SK-N-SH treated with all-trans-retinoic acid at 6 μM for 48 hours (cell line): ENCODE results near the gene FRMD8.

ENCODE experiments used
- ARNTL ChIP-seq: fragments of 450-650 bp; formaldehyde crosslinking; IDR thresholded peaks from 2 replicates; pipeline ENCODE4 v1.5.0; 2020; ENCODE audit warnings: low read depth, mild to moderate bottlenecking, moderate library complexity, borderline replicate concordance
- BACH2 ChIP-seq: fragments of 250-450 bp; sonication (Bioruptor Pico); IDR thresholded peaks from 2 replicates; pipeline ENCODE4 v1.9.0; 2021; ENCODE audit warnings: mild to moderate bottlenecking, borderline replicate concordance
- RARB ChIP-seq: fragments of 250-450 bp; sonication (Bioruptor Pico); IDR thresholded peaks from 2 replicates; pipeline ENCODE4 v1.8.0; 2021; ENCODE audit warnings: mild to moderate bottlenecking, moderate library complexity
- ZNF70 ChIP-seq: fragments of 450-650 bp; formaldehyde crosslinking; IDR thresholded peaks from 2 replicates; pipeline ENCODE4 v1.5.0; 2020; ENCODE audit warnings: mild to moderate bottlenecking, moderate library complexity
- TF ChIP-seq, protein P1 (sequence below): fragments of 250-450 bp; sonication (Bioruptor Pico); IDR thresholded peaks from 2 replicates; pipeline ENCODE4 v1.8.0; 2020; ENCODE audit warnings: mild to moderate bottlenecking, moderate library complexity, borderline replicate concordance
- TF ChIP-seq, protein P2 (sequence below): fragments of 250-450 bp; sonication (Bioruptor Pico); IDR thresholded peaks from 2 replicates; pipeline ENCODE4 v1.8.0; 2021; ENCODE audit warnings: low read depth, mild to moderate bottlenecking, moderate library complexity, borderline replicate concordance
- TF ChIP-seq, protein P3 (sequence below): fragments of 250-450 bp; sonication (Bioruptor Pico); IDR thresholded peaks from 2 replicates; pipeline ENCODE4 v1.5.1; 2020; ENCODE audit warnings: low read depth, mild to moderate bottlenecking, moderate library complexity
- TF ChIP-seq, protein P4 (sequence below): fragments of 250-450 bp; sonication (Bioruptor Pico); IDR thresholded peaks from 2 replicates; pipeline ENCODE4 v1.5.1; 2021; ENCODE audit warnings: mild to moderate bottlenecking, moderate library complexity

DNA sequence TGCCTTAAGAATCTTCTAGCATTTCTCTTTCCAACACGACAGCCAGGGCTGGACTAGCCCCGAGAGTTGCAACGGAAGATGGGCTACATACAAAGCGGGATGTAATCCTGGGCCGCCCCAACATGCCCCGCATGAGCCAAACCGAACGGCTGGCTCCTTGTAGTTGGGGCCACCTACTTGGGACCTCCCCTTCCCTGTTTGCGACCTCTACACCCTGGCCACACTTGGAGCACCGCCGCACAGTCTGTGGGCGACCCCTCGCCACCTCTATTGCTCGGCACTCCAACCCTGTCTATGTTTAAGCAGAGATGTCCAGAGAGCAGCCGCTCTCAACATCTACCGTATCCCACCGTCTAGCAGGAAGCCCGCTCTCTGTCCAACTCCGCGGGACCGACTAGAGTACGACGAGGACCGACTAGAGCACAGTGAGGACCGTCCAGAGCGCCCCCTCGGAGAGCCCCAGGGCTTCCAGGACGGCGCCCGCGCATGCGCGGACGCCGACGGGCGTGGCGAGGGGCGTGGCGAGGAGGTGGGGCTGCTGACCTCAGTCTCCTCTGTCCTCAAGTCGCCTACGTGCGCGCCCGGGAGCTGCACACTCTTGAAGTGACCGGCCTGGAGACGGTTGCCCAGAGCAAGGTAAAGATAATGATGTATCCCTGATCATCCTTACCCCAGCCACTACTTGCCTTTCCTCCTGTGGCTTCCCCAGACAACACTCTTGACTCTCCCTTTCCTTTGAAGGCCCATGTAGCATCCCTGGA lies 68.4 kb downstream of the FRMD8 start:
- TF ChIP-seq RARB (CRISPR knock-in tag) (no peak), BACH2 (CRISPR knock-in tag) (no peak), ZNF70 (CRISPR knock-in tag) (no peak), ARNTL (no peak)
- TF ChIP-seq, protein P1, sequence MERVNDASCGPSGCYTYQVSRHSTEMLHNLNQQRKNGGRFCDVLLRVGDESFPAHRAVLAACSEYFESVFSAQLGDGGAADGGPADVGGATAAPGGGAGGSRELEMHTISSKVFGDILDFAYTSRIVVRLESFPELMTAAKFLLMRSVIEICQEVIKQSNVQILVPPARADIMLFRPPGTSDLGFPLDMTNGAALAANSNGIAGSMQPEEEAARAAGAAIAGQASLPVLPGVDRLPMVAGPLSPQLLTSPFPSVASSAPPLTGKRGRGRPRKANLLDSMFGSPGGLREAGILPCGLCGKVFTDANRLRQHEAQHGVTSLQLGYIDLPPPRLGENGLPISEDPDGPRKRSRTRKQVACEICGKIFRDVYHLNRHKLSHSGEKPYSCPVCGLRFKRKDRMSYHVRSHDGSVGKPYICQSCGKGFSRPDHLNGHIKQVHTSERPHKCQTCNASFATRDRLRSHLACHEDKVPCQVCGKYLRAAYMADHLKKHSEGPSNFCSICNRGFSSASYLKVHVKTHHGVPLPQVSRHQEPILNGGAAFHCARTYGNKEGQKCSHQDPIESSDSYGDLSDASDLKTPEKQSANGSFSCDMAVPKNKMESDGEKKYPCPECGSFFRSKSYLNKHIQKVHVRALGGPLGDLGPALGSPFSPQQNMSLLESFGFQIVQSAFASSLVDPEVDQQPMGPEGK (CRISPR knock-in tag), result no peak
- TF ChIP-seq, protein P2, sequence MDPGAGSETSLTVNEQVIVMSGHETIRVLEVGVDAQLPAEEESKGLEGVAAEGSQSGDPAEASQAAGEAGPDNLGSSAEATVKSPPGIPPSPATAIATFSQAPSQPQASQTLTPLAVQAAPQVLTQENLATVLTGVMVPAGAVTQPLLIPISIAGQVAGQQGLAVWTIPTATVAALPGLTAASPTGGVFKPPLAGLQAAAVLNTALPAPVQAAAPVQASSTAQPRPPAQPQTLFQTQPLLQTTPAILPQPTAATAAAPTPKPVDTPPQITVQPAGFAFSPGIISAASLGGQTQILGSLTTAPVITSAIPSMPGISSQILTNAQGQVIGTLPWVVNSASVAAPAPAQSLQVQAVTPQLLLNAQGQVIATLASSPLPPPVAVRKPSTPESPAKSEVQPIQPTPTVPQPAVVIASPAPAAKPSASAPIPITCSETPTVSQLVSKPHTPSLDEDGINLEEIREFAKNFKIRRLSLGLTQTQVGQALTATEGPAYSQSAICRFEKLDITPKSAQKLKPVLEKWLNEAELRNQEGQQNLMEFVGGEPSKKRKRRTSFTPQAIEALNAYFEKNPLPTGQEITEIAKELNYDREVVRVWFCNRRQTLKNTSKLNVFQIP (CRISPR knock-in tag), result no peak
- TF ChIP-seq, protein P3, sequence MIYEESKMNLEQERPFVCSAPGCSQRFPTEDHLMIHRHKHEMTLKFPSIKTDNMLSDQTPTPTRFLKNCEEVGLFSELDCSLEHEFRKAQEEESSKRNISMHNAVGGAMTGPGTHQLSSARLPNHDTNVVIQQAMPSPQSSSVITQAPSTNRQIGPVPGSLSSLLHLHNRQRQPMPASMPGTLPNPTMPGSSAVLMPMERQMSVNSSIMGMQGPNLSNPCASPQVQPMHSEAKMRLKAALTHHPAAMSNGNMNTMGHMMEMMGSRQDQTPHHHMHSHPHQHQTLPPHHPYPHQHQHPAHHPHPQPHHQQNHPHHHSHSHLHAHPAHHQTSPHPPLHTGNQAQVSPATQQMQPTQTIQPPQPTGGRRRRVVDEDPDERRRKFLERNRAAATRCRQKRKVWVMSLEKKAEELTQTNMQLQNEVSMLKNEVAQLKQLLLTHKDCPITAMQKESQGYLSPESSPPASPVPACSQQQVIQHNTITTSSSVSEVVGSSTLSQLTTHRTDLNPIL (CRISPR knock-in tag), result no peak
- TF ChIP-seq, protein P4, sequence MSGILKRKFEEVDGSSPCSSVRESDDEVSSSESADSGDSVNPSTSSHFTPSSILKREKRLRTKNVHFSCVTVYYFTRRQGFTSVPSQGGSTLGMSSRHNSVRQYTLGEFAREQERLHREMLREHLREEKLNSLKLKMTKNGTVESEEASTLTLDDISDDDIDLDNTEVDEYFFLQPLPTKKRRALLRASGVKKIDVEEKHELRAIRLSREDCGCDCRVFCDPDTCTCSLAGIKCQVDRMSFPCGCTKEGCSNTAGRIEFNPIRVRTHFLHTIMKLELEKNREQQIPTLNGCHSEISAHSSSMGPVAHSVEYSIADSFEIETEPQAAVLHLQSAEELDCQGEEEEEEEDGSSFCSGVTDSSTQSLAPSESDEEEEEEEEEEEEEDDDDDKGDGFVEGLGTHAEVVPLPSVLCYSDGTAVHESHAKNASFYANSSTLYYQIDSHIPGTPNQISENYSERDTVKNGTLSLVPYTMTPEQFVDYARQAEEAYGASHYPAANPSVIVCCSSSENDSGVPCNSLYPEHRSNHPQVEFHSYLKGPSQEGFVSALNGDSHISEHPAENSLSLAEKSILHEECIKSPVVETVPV (CRISPR knock-in tag), result no peak
